SK-N-DZ (cell line): Measurements from ENCODE around the gene MNAT1.
"Not testable (repeated sequence)": the region's sequence is repeated elsewhere in the genome, so short reads cannot be mapped to it uniquely, and the experiment has no call there.

Source experiments
- DNase-seq: peaks from one replicate; pipeline ENCODE4 v3.0.0-alpha.2; 2015; ENCODE audit warnings: low spot score

The MNAT1 gene

DNA sequence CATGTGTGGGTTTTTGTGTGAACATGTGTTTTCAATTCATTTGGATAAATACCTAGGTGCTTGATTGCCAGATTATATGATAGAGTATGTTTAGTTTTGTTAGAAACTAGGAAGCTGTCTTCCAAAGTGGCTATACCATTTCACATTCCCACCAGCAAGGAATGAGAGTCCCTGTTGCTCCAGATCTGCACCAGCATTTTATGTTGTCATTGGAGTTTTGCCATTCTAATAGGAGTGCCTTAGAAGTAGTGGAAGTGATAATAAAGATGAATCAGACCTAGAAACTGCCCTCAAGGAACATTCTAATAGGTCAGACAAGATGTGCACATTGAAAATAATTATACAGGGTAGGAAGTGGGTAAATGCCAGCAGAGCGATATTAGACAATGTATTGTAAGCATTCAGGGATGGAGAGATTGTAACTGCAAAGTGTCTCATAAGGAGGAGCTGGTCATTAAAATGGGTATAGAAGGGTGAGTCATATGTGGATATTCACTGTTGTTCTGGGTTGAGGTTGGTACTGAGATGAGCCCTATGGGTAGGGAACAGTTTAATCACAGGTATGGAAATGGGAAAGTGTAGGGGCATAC lies 71.4 kb downstream of the MNAT1 start:
- DNase-seq = no peak

DNA sequence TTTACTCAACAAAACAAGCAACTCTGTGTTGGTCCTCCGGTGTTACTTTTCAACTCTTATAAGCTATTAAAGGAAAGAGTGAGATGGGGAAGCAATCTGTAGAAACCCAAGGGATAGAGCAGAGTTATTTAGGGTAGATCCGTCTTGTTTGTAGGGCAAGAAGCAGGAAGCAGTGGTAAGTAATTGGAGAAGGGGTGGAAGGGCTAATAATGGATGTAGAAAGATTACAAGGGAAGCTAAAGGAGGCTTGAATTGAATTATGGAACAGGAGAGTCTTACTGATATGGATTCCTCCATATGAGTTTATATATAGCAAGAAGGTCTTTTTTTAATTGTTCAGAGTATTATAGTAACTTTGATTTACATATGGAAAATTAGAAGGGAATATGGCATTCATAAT lies 72.7 kb downstream of the MNAT1 start:
- DNase-seq = no peak

DNA sequence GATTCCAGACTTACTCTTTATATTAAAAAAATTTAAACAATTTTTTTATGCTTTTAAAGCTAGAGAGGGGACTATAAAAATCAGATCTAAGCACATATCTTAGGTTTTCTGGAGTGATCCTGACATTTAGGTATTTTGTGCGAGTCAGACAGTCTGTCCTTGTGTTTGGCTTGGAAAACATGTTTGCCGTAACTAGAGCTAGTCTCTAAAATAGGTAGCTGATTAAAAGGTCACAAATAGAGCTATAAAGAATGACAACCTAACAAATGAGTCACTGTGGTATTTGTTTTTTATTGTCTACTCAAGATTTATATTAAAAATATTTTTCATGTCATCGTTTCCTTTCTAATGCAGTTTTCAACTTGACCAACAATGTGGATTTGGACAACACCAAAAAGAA lies 73.4 kb downstream of the MNAT1 start:
- no peak for DNase-seq

DNA sequence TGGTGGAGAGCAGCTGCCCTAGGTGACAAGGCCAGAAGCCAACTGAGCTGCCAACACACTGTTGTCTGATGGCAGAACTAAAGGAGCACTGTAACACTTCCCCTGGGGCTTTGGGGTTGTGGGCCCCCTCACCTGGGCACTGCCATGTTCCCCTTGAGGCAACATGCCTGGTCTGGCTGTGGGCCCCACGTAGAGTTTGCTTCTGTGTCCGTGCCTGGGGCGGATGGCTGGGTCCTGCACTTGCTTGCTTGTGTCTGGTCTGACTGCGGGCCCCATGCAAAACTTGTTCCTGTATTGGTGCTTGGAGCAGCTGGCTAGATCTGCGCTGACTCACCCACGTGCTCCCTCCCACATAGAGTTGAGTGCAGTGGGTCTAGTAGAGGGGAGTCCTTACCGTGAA lies 78.4 kb downstream of the MNAT1 start:
- no peak for DNase-seq

DNA sequence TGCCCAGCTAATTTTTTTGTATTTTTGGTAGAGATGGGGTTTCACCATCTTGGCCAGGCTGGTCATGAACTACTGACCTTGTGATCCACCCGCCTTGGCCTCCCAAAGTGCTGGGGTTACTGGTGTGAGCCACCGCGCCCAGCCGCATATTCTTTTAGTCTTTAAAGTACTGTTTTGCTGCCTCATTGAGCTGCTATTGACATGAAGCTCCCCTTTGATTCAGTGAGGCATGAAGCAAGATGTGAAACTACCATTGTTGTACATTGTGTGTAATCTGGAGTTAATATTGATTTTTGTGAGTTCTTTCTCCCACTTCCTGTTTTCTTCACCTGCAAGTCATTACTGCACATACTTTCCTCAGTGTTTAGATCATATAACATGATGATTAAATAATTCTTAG lies 80.8 kb downstream of the MNAT1 start:
- no peak for DNase-seq

DNA sequence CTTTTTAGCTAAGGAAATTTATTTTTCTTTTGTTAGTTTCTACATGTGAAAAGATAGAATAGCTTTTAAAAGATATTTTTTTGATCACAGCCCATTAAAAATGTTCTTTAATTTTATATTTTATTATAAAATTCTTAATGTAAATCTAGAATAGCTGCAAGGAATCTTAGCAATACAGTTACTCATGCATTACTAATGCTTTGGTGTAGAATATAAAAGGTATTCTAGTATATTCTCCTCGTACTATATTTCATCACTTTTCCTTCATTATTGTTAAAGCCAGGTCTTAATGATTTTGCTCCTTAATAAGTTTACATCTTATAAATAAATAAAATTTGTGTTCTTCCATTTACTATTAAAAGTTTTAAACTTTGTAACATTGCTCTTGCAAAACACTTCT lies 82.6 kb downstream of the MNAT1 start:
- DNase-seq = no peak

DNA sequence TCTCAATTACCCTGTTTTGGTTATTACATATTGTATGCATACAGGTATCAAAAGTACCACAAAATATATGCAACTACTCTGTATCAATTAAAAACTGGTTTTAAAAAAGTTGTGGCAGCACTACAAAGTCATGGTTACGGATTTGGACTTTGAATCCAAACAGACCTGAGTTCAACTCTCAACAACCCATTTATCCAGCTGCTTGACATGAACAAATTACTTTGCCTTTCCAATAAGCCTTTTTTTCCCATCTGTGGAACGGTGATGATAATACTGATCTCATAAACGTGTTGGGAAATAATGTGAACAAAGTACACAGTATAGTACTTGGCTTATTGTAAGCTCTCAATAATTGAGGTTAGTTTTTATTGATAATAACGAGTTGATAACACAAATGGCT lies 85.0 kb downstream of the MNAT1 start:
- DNase-seq = no peak

DNA sequence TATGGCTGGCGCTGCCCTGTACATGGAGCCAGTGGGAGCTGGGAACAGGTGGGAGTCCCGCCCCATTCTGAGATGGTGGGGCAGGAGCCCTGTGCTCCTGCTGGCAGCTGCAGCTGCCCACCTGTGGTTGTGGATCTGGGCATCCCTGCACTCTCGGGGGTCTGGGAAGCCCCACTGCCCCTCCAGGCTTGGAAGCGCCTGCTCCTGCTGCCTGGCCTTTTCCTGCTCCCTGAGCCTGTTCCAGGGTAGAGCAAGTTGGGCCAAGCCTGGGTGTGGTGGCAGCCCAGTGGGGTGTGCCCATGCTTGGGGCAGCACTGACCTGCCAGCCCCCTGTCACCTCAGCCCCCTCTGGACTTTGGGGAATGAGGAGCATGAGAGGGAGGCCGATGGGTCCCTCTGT lies 104.0 kb downstream of the MNAT1 start:
- no peak for DNase-seq

DNA sequence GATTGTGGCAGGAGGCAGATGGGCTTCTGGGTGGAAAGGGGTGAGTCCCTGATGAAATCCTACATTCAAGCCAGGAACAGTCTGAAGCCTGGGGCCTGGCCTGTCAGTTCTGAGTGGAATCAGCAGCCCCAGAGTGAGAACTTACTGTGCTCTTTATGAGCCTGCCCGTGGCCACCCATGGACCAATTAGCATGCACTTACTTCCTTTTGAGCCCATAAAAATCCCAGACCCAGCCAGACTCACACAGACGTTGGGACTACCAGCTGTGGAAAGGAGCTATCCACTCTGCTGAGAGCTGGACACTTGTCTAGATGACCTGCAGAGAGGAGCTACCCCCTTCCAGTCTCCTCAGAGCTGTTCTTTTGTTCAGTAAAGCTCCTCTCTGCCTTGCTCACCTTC lies 104.5 kb downstream of the MNAT1 start:
- no peak for DNase-seq

DNA sequence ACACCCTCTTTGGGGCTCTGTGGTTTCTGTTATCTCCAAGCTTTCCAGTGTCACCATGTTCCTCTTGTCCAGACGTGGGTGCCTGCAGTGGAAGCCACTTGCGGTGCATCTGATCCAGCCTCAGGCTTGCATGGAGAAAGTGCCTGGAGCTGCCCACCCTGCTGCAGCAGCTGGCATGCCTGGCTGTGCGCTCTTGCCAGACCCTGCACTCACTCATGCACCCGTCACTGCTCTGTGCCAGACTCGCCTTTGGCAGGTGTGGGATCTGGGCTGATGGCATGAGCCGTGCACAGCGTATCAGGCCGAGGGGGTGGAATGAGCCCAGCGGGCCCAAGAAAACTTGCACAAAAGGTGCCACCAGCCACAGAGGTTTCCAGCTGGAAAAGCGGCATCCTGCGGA lies 105.1 kb downstream of the MNAT1 start:
- no peak for DNase-seq

DNA sequence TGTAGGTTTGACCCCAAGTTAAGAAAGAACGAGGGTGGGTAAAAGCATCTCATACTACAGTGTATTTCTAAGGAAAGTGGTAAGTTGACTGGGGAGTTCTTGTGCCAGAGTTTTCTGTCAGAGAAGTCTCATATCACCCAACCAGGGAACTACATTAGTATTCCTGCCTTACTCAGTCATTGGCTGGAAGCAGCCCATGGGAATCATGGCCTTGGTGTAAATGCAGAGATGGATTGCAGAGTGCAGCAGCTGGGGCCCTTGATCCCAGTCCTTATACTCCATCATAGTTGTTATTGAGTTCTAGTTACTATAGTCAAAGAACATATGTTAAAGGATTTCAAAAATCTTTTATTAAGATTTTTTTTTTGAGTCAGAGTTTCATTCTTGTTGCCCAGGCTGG lies 105.8 kb downstream of the MNAT1 start:
- no peak for DNase-seq

DNA sequence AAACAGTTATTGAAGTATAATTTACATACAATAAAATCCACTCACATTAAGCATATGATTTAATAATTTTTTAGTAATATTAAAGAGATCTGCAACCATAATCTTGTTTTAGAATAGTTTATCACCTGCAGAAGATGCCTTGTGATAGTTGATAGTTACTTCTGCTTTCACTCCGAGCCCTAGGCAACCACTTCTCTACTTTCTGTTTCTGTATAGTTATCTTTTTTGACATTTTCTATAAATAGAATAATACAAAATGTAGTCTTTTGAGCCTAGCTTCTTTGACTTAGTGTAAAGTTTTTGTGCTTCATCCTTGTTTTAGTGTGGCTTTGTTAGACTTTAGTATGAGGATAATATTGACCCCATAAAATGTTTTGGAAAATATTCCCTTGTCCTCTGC lies 111.0 kb downstream of the MNAT1 start:
- no peak for DNase-seq

DNA sequence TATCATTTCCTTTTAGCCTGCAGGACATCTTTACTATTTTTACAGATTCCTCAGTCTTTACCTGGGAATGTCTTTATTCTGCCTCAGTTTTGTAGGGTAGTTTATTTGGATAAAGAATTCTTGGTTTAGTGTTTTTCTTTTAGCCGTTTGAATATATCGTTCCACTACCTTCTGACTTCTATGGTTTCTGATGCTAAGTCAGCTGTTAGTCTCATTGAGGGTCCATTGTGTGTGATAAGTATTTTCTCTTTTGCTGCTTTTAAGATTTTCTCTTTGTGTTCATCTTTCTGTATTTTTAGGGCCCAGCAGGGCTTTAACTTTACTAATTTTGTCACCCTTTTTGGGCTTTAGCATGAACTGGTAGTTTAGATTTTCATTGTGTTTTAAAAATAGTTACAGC lies 113.5 kb downstream of the MNAT1 start:
- no peak for DNase-seq

DNA sequence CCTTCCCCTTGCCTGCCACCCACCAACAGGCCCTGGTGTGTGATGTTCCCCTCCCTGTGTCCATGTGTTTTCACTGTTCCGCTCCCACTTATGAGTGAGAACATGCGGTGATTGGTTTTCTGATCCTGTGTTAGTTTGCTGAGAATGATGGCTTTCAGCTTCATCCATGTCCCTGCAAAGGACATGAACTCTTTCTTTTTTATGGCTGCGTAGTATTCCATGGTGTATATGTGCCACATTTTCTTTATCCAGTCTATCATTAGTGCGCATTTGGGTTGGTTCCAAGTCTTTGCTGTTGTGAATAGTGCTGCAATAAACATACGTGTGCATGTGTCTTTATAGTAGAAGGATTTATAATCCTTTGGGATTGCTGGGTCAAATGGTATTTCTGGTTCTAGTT lies 117.1 kb downstream of the MNAT1 start:
- not testable (repeated sequence) for DNase-seq

DNA sequence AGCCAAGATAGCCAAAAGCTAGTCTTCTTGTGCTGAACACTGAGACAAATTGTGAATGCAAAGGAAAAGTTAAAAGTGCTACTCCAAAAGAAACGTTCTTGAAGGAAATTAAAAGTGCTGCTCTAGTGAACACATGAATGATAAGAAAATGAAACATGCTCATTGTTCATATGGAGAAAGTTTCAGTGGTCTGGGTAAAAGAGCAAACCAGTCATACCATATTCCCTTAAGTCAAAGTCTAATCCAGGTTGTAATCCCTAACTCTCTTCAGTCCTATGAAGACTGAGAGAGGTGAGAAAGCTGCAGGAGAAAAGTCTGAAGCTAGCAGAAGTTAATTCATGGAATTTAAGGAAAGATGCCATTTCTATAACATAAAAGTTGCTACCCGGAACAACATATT lies 121.5 kb downstream of the MNAT1 start:
- no peak for DNase-seq

DNA sequence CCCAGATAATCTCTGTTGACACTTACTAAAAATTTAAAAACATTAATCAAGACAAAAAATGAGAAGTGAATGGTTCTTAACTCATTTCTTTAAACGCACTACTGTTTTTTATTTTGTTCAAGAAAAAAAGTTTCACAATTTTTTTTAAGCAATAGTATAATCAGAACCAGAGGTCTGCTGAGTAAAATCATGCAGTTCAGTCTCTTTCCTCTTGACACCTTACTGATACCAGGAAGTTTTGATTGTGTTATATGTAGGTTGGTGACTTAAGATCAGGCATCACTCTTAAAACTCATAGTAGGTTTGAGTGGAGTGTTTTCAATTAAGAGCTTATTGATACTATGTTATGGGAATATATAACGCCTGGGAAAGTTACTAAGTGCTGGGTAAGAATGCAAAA lies 125.0 kb downstream of the MNAT1 start:
- no peak for DNase-seq

DNA sequence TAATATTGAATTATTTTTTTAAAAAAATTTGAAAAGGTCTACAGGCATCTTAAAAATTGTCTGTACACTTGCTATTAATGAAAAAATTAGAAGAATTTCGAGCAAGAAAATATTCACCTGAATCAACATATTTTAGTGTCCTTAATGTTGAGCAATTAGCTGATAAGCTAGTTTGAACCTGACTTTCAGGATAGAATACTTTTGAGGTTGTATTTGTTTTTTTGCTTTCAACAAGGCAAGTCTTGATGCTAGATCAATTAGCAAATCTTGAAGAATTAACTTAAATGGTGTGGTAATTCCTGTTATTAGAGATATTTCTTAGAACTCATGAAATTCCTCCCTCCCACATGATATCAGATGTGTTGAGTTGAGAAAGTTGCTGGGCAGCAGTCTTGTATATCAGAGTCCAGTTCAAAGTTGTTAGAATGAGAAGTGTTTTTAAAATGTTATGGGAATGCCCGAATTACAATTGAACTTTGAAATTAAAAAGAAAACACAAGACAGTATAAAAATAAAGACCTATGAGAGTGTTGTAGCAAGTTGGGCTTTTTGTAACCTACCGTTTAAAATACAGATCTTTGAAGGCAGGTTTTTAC lies 127.1 kb downstream of the MNAT1 start:
- DNase-seq = no peak

DNA sequence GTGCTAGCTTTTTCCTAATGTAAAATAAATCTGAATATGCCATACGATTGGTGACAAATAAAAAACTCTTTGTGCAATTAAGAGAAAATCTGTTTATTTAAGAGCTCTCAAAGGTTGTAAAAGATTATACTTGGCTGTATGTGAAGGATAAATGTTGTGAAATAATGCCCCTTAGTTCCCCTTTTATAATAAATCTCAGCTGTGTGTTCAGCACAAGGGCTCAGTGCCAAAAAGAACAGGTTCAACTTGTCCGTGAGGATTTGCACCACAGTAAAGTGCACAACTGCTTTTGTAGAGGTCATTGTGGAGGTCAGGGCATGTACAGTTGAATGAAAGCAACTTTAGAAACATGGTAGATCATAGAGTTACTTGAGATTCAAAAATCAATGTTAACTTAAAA lies 127.7 kb downstream of the MNAT1 start:
- DNase-seq = no peak

DNA sequence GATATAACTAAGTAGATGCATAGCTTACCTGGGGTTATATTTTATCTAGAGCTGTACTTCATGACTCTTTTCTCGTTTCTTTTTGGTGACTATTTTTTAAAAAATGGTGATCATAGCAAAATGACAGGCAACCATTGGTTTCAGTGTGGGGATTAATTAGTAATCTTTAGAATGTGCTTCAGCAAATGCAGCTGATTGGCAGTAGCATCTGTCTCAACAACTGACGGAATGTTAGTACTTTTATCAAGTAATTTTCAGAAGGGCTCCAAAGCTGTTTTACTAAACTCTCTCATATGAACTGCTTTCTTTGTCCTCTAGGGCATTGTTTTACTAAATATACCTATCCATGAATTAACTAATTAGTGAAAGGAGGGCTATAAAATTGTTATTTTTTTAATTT lies 128.7 kb downstream of the MNAT1 start:
- no peak for DNase-seq

DNA sequence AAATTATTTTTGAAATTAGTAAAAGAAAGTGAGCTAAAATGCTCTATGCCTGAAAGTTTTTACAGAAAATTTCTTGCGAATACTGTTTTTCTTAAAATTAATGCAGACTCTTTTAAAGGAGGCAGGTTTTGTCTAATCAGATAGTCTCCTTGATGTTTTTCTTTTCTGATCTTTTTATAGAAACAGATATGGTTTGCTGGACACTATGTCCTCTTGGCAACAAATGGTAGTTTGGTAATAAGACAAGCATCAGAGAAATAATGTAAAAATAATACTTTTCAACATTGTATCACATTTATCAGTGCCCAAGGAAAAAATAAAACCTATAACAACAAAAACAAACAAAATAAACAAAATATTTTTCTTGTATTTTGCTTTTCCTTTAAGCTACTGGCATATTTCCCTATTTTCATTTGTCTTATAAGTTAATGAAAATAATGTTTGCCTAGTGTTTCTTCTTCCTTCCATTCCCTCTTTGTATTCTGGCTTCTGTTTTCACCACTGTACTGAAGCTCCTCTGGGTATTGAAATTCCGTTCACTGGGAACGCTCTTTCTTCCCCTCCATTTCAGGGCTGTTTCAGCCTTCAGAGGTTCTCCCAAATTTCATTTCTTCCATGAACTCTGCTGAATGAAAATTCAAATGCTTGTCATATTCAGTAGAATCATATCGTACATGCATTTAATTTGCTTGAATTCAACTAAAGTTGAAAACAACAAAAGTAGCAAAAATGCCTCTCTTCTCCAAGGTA lies 131.0 kb downstream of the MNAT1 start:
- DNase-seq = no peak

DNA sequence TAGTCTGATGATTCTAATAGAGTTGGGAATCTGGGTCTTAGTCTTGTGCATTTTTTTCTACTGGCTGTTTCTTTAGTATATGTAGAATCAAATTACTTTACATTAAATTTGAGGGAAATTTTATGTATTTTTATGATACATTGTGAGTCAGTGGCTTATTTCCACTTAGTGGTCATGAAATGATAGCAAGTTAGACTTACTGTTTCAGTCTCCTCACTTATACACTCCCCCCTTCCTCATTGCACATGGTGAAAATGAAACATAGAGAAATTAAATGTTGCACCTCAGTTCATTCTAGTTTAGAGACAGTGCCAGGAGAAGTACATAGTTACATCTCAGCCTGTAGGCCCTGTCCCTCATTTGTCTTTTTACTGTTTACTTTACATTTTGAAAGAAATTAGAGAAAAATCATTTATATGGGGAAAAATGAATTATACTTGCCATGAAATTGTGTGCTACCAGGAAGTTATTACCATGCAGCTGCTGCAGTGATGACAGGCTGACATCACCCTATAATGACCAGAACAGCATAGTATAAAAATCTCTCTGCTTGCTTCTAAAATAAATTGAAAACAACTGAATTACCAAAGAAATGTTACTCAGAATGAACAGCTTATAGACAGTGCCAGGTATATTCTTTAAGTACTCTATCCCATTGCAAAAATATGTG lies 133.1 kb downstream of the MNAT1 start:
- no peak for DNase-seq

DNA sequence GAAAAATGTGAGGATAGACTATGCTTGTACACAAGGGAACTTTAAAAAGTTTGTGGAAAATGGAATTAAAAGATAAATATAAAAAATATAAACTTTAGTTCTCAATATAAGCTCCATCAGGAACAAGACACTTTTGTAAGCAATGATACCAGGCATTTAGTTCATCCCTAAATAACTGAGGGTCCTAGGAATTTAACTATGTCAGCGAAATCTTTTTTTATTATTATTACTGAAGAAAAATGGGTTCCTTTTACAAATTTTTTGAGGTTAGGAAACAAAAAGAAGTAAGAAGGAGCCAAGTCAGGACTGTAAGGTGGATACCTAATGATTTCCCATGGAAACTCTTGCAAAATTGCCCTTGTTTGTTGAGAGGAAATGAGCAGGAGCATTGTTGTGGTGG lies 143.6 kb downstream of the MNAT1 start:
- no peak for DNase-seq

DNA sequence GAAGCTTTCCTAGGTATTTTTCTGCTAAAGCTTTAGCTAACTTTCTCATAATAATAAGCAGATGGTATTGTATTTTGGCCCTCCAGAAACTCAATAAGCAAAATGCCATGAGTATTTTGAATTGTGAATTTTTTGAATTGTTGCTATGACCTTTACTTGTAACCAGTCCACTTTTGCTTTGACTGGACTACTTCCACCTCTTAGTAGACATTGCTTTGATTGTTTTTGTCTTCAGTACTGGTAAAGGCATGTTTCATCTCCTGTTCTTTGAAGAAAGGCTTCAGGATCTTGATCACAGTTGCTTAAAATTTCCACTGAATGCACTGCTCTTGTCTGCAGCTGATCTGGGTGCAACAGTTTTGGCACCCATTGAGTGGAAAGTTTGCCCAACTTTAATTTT lies 144.0 kb downstream of the MNAT1 start:
- DNase-seq = no peak
